GM19397 (cell line): Measurements from ENCODE around the gene PRAC1.
"Not testable (repeated sequence)": the region's sequence is repeated elsewhere in the genome, so short reads cannot be mapped to it uniquely, and the experiment has no call there.

Source experiments
- ATAC-seq: cut with Tn5 transposase; IDR thresholded peaks from one replicate; pipeline ENCODE4 v1.9.1; 2021; ENCODE audit warnings: mild to moderate bottlenecking, moderate library complexity; ENCODE audit not compliant: unreplicated experiment

The PRAC1 gene

GRCh38 chr17:48727415-48728175, 5.3 kb upstream of the PRAC1 start:
- no peak for ATAC-seq

- ATAC-seq, result no peak
Observed at GRCh38 chr17:48726916-48727286, 4.6 kb upstream of the PRAC1 start.

GRCh38 chr17:48726114-48726915, 4.0 kb upstream of the PRAC1 start:
- no peak for ATAC-seq

- ATAC-seq, result no peak
Observed at GRCh38 chr17:48725288-48726064, 3.2 kb upstream of the PRAC1 start.

- no peak for ATAC-seq
Observed at GRCh38 chr17:48725004-48725287, 2.6 kb upstream of the PRAC1 start.

- no peak for ATAC-seq
Observed at GRCh38 chr17:48724251-48725003, 2.1 kb upstream of the PRAC1 start.

GRCh38 chr17:48723423-48724250, 1.3 kb upstream of the PRAC1 start:
- no peak for ATAC-seq

- no peak for ATAC-seq
Observed at GRCh38 chr17:48722915-48723422, 651 bp upstream of the PRAC1 start, which contains the start of gene PRAC2. Gene PRAC2 (plus strand): TSS chr17:48723185. CDS start chr17:48724411, 1,226 bp downstream.

- no peak for ATAC-seq
Observed at GRCh38 chr17:48721009-48721402, 1.3 kb downstream of the PRAC1 start.

GRCh38 chr17:48720266-48721008, 1.9 kb downstream of the PRAC1 start:
- ATAC-seq, result no peak

GRCh38 chr17:48719642-48720265, 2.6 kb downstream of the PRAC1 start:
- no peak for ATAC-seq

GRCh38 chr17:48718761-48719641, 3.3 kb downstream of the PRAC1 start:
- ATAC-seq, result no peak

- ATAC-seq, result no peak
Observed at GRCh38 chr17:48718227-48718760, 4.0 kb downstream of the PRAC1 start.

GRCh38 chr17:48717367-48718226, 4.7 kb downstream of the PRAC1 start:
- ATAC-seq, result no peak

- ATAC-seq, result not testable (repeated sequence)
Observed at GRCh38 chr17:48716549-48716948, 5.8 kb downstream of the PRAC1 start.
